Prostate gland (tissue), 2 donors: Measurements from ENCODE around the gene ZNF776. TPM values are rescaled to one million over a fixed set of nuclear protein-coding genes. Genes with fewer than 3 reads are reported as not detected.

ENCODE experiments used
- DNase-seq: peaks from one replicate; pipeline ENCODE4 v3.0.0-alpha.2; 2019; ENCODE audit warnings: low spot score
- H3K27ac ChIP-seq, 2 donors: fragments of 200-600 bp; sonication (generic); 2 replicates each; pipeline ENCODE4 v1.5.1; 2017 to 2019
- H3K27me3 ChIP-seq: fragments of 200-600 bp; sonication (generic); replicated peaks from 2 replicates; pipeline ENCODE4 v1.5.1; 2019; ENCODE audit not compliant: insufficient read depth
- H3K36me3 ChIP-seq, 2 donors: fragments of 200-600 bp; sonication (generic); 1 replicate in 1 of 2; 2 replicates in 1 of 2; pipeline versions ENCODE4 v1.5.1 to v1.8.1; 2017 to 2019
- H3K4me1 ChIP-seq: fragments of 200-600 bp; sonication (generic); replicated peaks from 2 replicates; pipeline ENCODE4 v1.5.1; 2019
- H3K4me3 ChIP-seq, 2 donors: fragments of 200-600 bp; sonication (generic); 2 replicates each; pipeline ENCODE4 v1.5.1; 2017 to 2019
- H3K9me3 ChIP-seq: fragments of 200-600 bp; sonication (generic); 2 replicates; pipeline ENCODE4 v1.5.1; 2017
- CTCF ChIP-seq, 4 experiments: fragments of 200-600 bp in 2 of 4; fragments of 450-650 bp in 2 of 4; sonication (generic) in 2 of 4; IDR thresholded peaks; 1 replicate in 3 of 4; 2 replicates in 1 of 4; pipeline ENCODE4 v1.5.1; 2016 to 2019; ENCODE audit warnings: antibody characterized with exemption in 4 of 4, mild to moderate bottlenecking in 2 of 4, moderate library complexity in 2 of 4
- POLR2A ChIP-seq: fragments of 450-650 bp; IDR thresholded peaks from one replicate; pipeline ENCODE4 v1.6.1; 2016; ENCODE audit warnings: antibody characterized with exemption, mild to moderate bottlenecking
- POLR2AphosphoS5 ChIP-seq: sonication (generic); formaldehyde crosslinking; IDR thresholded peaks from one replicate; pipeline ENCODE4 v1.6.1; 2017; ENCODE audit warnings: antibody characterized with exemption
- WGBS: methylation state at CpG from one replicate; pipeline ENCODE4 v1.1.5; 2018; 5-methylcytosine and 5-hydroxymethylcytosine counted together
- intact Hi-C: fragments of 100-400 bp; cut with DNase I; formaldehyde crosslinking; loops from one replicate; pipeline ENCODE4 v1.14.2; 2022
- total RNA-seq, 2 donors: library from RNA; depleted of rRNA; stranded (reverse); fragments of >200 nt; gene quantifications; one replicate each; pipeline ENCODE4 v1.1.0, GENCODE V29; 2016

Gene ZNF776
- total RNA-seq, 2 donors from 2014 or later = 20.1 to 22.5 TPM

GRCh38 chr19:57755031-57755430 lies 8.4 kb downstream of the ZNF776 start:
- Histone ChIP-seq H3K4me1 (no peaks in the 10 kb centered on the region), H3K27ac (no peak overlapping the region), H3K9me3 (no peaks in the 10 kb centered on the region), H3K4me3 (no peak overlapping the region), H3K27me3 (no peaks in the 10 kb centered on the region), H3K36me3 (peaks cover 19 to 28% of the 10 kb centered on the region in 2 donors)
- WGBS = 80% methylated on average over 4 of the region's 4 CpGs
- intact Hi-C loops = no loop called here
- no peak for TF ChIP-seq POLR2AphosphoS5
- TF ChIP-seq CTCF (IDR thresholded peaks at IDR 0.05) = no peak
- TF ChIP-seq POLR2A = no peak
- no peak for DNase-seq

GRCh38 chr19:57757941-57758340 lies 11.3 kb downstream of the ZNF776 start:
- intact Hi-C loops = no loop called here
- H3K9me3 ChIP-seq = no peaks in the 10 kb centered on the region
- H3K4me3 ChIP-seq = no peak overlapping the region
- H3K4me1 ChIP-seq = no peaks in the 10 kb centered on the region
- H3K27me3 ChIP-seq = no peaks in the 10 kb centered on the region
- peaks cover 11 to 16% of the 10 kb centered on the region in 2 donors for H3K36me3 ChIP-seq
- WGBS = 94% methylated on average over 2 of the region's 2 CpGs
- H3K27ac ChIP-seq = no peak overlapping the region
- no peak for TF ChIP-seq POLR2A
- no peak for DNase-seq

- no peak for TF ChIP-seq POLR2A
- no peak for TF ChIP-seq POLR2AphosphoS5
- no peak for TF ChIP-seq CTCF (IDR thresholded peaks at IDR 0.05)
- 100% methylated on average over 2 of the region's 2 CpGs for WGBS
- Histone ChIP-seq H3K36me3 (peaks cover 0 to 4% of the 10 kb centered on the region in 2 donors), H3K4me1 (no peaks in the 10 kb centered on the region), H3K4me3 (no peak overlapping the region), H3K9me3 (no peaks in the 10 kb centered on the region), H3K27ac (no peak overlapping the region), H3K27me3 (no peaks in the 10 kb centered on the region)
- intact Hi-C loops = no loop called here
- DNase-seq = no peak
Observed at GRCh38 chr19:57759096-57759495, 12.5 kb downstream of the ZNF776 start.

- no peaks in the 10 kb centered on the region for H3K36me3 ChIP-seq
- peak within 1 kb of the TSS; percentile 59 to 86 for H3K4me3 ChIP-seq
- H3K27ac ChIP-seq = peak within 1 kb of the TSS; percentile 67 to 86
- no peaks in the 10 kb centered on the region for H3K27me3 ChIP-seq
- H3K4me1 ChIP-seq = no peaks in the 10 kb centered on the region
- 9% methylated on average over 32 of the region's 61 CpGs for WGBS
- TF ChIP-seq POLR2AphosphoS5 = peak; percentile 97
- peak; percentile 51 for TF ChIP-seq POLR2A
- no peak for TF ChIP-seq CTCF (IDR thresholded peaks at IDR 0.05)
- DNase-seq = peak; percentile 92
- H3K9me3 ChIP-seq = no peaks in the 10 kb centered on the region
- intact Hi-C loops = no loop called here
Observed at GRCh38 chr19:57769345-57770131, 22.9 kb downstream of the ZNF776 start, which contains the start of gene ZNF586. TSS of gene ZNF586 (plus strand) at chr19:57769676. CDS start at chr19:57769843, 167 bp downstream.

- no peaks in the 10 kb centered on the region for H3K9me3 ChIP-seq
- WGBS = 96% methylated on average over 4 of the region's 4 CpGs
- TF ChIP-seq POLR2A (no peak), CTCF (IDR thresholded peaks at IDR 0.05) (no peak), POLR2AphosphoS5 (no peak)
- H3K27ac ChIP-seq = no peak overlapping the region
- intact Hi-C loops = no loop called here
- no peaks in the 10 kb centered on the region for H3K27me3 ChIP-seq
- H3K4me3 ChIP-seq = no peak overlapping the region
- no peaks in the 10 kb centered on the region for H3K4me1 ChIP-seq
- no peak for DNase-seq
- no peaks in the 10 kb centered on the region for H3K36me3 ChIP-seq
Observed at GRCh38 chr19:57771417-57771816, 24.8 kb downstream of the ZNF776 start.
